ENCODE results near the gene SRCAP.

SRCAP gene

DNA sequence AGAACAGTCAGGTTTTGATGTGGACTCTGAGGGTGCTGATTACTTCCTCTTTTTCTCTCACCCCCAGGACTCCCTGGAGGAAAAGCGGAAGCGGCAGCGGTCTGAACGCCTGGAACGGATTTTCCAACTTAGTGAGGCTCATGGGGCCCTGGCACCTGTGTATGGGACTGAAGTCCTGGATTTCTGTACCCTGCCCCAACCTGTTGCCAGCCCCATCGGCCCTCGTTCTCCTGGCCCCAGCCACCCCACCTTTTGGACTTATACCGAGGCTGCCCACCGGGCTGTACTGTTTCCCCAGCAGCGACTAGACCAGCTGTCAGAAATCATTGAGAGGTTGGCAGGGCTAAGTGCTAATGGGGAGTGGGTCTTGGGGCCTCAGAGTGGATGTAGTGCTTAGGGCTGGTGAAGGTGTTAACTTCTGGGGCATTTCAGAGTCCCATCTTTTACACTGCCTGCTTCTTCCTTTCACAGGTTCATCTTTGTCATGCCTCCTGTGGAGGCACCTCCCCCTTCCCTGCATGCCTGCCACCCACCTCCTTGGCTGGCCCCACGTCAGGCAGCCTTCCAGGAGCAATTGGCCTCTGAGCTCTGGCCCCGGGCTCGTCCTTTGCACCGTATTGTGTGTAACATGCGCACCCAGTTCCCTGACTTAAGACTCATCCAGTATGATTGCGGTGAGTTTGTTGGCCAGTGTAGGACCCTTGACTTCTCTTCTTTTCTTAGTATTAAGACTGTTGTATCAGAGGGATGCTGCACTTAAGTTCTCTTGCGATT is 30.1 kb downstream of the SRCAP start:
- no peak for DNase-seq (ENCODE audit: low read depth in 2 of 2, low spot score in 1 of 2)

DNA sequence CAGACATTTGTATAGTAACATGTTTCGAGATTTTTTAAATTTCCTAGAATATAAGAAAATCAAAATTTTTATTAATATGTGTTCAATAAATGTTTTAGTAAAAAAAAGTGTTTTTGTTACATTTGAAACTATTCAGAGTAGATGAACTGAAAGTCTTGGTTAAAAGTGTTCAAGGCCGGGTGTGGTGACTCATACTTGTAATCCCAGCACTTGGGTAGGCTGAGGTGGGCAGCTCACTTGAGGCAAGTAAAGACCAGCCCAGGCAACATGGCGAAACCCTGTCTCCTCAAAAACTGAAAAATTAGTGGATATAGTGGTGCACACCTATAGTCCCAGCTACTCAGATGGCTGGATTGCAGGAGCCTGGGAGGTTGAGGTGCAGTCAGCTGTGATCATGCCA is 32.4 kb downstream of the SRCAP start:
- DNase-seq (ENCODE audit: low read depth in 2 of 2, low spot score in 1 of 2), result no peak

DNA sequence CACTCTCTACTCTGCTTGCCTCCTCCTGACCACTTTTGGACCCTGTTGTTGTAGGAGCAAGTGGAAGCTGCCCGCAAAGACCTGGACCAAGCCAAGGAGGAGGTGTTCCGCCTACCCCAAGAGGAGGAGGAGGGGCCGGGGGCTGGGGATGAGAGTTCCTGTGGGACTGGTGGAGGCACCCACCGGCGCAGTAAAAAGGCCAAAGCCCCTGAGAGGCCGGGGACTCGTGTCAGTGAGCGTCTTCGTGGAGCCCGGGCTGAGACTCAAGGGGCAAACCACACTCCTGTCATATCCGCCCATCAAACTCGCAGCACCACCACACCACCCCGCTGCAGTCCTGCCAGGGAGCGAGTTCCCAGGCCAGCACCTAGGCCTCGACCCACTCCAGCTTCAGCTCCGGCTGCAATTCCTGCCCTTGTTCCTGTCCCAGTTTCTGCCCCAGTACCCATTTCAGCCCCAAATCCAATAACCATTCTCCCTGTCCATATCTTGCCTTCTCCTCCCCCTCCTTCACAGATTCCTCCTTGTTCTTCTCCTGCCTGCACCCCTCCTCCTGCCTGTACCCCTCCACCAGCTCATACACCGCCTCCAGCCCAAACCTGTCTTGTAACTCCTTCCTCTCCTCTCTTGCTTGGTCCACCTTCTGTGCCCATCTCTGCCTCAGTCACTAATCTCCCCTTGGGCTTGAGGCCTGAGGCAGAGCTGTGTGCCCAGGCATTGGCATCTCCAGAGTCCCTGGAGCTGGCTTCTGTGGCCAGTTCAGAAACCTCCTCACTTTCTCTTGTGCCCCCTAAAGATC is 38.2 kb downstream of the SRCAP start:
- DNase-seq (ENCODE audit: low read depth in 2 of 2, low spot score in 1 of 2), result no peak

DNA sequence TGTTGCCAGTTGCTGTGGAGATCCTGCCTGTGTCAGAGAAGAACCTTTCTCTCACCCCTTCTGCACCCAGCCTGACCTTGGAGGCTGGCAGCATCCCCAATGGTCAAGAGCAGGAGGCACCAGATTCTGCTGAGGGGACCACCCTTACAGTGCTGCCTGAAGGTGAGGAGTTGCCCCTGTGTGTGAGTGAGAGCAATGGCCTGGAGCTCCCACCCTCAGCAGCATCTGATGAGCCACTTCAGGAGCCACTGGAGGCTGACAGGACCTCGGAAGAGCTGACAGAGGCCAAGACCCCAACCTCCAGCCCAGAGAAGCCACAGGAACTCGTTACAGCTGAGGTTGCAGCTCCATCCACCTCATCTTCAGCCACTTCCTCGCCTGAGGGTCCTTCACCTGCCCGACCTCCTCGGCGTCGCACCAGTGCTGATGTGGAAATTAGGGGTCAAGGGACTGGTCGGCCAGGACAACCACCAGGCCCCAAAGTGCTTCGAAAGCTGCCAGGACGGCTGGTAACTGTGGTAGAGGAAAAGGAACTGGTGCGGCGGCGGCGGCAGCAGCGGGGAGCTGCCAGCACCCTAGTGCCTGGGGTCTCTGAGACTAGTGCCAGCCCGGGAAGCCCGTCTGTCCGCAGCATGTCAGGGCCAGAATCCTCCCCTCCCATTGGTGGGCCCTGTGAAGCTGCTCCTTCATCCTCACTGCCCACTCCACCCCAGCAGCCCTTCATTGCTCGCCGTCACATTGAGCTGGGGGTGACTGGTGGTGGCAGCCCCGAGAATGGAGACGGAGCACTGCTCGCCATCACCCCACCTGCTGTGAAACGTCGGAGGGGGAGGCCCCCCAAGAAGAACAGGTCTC is 39.0 kb downstream of the SRCAP start:
- DNase-seq (ENCODE audit: low read depth in 2 of 2, low spot score in 1 of 2), result no peak

DNA sequence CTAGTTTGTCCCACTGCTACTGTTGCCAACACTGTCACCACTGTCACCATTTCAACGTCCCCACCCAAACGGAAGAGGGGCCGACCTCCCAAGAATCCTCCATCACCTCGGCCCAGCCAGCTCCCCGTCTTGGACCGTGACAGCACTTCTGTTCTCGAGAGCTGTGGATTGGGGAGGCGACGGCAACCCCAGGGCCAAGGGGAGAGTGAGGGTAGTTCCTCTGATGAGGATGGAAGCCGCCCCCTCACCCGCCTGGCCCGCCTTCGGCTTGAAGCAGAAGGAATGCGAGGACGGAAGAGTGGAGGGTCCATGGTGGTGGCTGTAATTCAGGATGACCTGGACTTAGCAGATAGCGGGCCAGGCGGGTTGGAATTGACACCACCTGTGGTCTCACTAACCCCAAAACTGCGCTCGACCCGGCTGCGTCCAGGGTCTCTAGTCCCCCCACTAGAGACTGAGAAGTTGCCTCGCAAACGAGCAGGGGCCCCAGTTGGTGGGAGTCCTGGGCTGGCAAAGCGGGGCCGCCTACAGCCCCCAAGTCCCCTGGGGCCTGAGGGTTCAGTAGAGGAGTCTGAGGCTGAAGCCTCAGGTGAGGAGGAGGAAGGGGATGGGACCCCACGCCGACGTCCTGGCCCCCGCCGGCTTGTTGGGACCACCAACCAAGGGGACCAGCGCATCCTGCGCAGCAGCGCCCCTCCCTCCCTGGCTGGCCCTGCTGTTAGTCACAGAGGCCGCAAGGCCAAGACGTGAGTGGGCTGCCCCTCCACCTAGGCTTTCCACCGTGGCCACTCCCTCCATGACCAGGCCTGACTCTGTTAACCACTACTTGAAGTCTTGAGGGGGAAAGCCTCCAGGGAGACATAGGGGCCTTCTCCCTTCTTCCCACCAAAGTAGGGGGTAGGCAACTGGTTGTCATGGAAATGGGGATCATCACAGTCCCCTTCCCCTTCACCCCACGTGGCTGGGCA is 40.3 kb downstream of the SRCAP start:
- no peak for DNase-seq (ENCODE audit: low read depth in 2 of 2, low spot score in 1 of 2)

DNA sequence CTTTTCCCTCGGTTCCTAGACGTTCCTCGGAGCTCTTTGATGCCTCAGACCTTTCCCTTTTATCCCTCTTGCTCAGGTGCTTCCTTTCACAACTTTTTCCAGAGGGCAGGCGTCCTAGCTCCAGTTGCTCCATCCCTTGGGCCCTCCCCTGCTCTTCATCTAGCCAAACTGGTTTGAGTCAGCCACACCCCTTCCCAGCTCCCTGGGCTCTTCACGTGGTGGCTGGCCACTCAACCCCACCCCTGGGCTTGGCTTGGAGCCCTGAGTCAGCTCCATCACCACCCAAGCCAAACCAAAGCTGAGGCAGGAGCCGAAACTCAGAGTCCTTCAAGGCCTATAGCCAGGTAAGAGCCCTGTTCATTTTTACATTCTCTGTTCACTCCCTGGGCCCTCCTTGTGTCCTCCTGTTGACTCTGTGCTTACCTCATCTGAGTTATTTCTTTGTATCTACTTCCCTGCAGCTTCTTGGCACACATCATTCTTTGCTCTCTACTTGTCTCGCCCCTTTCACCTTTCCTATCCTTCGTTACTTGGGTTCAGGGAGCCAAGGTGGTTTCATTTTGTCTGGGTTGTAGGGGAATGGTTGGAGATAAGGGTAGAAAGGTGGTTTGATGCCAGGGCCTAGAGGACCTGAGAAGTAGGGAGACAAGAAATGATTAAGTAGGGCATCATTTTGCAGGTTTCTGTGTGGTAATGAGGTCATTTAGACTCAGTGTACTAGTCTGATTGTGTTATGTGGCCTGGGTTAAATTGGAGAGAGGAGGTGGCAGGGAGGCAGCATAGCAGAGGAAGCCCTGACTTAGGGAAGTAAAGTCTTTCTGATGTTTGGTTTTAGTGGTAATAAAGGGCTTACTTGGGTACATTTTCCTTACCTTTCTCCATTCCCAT is 41.6 kb downstream of the SRCAP start:
- no peak for DNase-seq (ENCODE audit: low read depth in 2 of 2, low spot score in 1 of 2)

DNA sequence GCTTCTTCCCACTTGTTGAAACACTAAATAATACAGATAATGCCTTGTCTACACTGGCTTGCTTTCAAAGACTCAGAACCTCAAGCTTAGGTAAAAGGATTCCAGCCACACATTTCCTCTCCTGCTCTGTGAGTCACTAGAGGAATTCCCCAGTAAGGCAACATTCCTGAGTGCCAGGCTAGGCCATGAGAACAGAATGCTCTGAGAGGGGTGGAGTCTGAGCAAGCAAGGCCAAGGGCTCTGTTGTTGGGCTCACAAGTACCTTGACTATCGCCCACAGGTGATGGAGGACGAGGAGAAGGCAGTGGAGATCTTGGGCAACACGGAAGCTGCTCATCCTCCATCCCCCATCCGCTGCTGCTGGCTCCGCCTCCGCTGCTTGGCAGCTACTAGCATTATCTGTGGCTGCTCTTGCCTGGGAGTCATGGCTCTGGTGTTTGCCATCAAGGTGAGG is 42.5 kb downstream of the SRCAP start:
- no peak for DNase-seq (ENCODE audit: low read depth in 2 of 2, low spot score in 1 of 2)

DNA sequence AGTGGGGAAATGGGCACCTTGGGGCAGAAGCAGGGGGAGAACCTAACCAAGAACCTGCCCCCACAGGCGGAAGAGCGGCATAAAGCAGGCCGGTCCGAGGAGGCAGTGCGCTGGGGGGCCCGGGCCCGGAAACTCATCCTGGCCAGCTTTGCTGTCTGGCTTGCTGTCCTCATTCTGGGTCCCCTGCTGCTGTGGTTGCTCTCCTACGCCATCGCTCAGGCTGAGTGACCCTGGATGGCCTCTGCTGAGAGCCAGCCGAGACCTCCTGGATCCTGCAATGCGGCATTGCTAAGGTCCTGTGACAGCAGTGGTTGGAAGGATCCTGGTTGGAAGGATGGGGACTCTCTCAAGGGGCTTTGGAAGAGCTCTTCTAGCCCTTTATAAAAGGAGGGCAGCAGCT is 44.7 kb downstream of the SRCAP start:
- DNase-seq (ENCODE audit: low read depth in 2 of 2, low spot score in 1 of 2), result no peak

DNA sequence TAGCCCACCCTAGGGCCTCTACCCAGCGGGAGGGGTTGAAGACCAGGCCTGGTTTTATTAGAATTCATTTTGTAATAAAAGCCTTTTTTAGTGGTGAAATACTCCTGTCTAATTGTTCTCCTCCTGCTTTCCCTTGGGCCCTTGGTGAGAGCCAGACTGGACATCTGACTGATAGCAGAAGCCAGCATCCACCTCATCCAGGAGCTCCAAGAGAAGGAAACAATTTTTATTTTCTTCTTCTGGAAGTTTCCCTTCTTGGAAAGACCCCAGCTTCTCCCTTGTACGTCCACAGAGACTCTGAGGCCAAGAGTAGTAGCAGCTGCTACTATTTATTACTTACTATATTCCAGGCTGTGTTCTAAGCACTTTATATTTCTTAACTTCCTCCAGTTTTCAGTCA is 45.2 kb downstream of the SRCAP start:
- no peak for DNase-seq (ENCODE audit: low read depth in 2 of 2, low spot score in 1 of 2)

DNA sequence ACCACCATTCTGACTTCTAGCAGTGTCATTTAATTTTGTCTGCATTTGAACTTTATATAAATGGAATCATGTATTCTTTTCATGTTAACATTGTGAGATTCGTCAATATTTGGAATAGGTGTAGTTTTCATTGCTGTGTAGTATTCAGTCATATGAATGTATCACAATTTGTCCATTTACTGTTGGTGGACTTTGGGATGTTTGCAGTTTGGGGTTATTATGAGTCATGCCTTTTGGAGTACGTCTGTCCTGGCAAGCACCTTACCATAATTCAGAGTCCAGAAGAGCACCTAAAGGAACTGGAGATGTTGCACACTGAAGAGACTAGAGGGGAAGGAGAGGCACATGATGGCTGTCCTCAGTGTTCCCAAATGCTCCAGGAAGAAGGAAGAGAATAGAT is 46.1 kb downstream of the SRCAP start:
- DNase-seq (ENCODE audit: low read depth in 2 of 2, low spot score in 1 of 2), result no peak

DNA sequence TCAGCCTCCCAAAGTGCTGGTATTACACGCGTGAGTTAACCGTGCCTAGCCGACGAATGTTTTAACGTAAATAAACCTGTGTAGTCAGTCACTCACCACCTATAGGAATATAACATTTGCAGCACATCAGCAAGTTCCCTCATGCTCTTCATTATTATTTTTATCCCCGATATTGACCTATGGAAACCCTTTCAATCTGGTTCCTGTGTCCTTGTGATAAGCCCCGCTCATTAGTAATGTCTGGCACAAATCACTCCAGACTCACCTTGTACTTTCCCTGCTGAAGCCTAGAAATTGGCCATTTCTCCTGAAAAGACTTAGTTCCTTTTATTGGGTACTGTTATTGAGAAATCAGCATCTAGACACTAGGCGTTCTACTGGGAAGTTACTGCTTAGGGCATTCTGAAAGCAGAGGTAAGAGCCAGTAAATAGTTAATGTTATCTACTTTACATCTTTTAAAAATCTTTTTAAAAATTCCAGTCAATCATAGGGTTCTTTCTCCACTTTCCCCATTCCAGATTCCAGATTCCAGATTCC is 47.7 kb downstream of the SRCAP start:
- DNase-seq (ENCODE audit: low read depth in 2 of 2, low spot score in 1 of 2), result no peak

DNA sequence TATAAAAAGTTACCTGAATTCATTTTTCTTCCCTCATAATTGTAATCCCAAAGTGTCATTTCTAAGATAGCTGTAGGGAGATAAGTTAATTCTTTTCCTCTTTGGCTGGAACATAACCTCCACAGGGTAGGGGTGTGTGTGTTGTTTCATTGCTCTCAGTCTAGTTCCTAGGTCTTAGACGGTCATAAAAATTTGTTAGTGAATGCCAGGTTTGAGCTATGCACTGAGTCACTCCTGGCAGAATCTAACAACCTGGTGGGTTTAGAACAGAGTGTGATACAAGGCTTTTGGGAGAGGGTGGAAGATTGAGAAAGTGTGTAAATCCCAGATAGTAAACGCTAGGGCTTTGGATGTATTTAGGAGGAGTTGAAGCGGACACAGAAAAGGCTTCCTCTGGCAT is 48.4 kb downstream of the SRCAP start:
- no peak for DNase-seq (ENCODE audit: low read depth in 2 of 2, low spot score in 1 of 2)

DNA sequence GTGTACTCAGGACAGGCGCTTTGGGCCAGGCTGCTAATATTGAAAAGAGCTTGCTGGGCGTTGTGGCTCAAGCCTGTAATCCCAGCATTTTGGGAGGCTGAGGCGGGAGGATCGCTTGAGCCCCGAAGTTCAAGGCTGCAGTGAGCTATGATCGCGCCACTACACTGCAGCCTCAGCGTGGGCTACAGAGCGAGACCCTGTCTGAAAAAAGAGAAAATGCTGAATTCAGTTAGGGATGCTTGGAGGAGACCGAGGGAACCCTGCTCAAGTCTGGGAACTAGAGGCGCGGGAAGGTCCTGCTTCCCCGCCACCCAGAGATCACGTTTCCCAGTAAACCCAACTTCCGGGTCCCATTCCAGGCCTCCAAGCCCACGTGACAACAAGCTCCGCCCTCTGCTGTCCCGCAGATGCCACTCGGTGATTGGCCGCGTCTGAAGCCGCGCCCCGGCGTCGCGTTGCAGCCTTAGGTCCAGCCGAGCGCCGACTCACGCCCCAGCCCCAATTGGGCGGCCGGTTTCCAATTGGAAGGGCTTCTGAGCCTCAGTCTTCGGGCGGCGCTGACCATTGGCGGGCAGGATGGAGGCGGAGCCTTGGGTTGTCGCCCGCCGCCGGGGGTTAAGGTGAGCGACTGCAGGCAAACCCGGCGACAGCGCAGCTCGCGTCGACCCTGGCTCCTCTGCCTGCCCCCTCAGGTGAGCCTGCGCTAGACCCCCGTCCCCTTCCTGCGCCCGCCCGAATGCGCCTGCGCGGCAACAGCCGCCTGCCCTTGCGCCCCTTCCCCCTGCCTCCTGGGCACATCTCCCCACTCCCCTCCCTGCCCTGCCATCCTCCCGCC is 49.0 kb downstream of the SRCAP start, which contains the start of gene PHKG2:
Gene PHKG2, plus strand, starts transcription at position 627 of the 835 bp plus-strand sequence. CDS start 396 bp downstream, outside the sequence.
- DNase-seq (ENCODE audit: low read depth in 2 of 2, low spot score in 1 of 2), result peak; percentile 89 to 90

DNA sequence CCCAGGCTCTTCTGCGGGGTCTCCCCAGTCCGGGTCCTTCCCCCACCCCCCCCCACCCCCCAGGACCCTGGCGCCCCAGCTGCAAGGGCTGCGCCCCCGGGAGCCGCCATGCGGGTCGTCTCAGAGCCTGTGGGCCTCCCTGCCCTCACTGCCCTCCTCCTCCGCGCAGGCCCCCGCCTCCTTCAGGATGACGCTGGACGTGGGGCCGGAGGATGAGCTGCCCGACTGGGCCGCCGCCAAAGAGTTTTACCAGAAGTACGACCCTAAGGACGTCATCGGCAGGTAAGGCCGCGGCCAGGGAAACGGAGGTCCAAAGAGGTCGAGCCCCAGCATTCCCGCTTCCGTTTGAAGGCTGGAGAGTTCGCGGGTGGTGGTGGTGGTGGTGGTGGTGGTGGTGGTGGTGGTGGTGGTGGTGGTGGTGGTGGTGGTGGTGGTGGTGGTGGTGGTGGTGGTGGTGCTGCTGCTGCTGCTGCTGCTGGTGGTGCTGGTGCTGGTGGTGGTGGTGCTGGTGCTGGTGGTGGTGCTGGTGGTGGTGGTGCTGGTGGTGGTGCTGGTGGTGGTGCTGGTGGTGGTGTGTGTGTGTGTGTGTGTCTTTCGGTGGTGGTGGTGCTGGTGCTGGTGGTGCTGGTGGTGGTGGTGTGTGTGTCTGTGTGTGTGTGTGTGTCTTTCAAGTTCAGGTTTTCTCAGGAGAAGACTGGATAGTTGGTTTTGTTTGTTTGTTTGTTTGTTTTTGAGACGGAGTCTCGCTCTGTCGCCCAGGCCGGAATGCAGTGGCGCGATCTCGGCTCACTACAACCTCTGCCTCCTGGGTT is 49.9 kb downstream of the SRCAP start:
- DNase-seq (ENCODE audit: low read depth in 2 of 2, low spot score in 1 of 2), result no peak

DNA sequence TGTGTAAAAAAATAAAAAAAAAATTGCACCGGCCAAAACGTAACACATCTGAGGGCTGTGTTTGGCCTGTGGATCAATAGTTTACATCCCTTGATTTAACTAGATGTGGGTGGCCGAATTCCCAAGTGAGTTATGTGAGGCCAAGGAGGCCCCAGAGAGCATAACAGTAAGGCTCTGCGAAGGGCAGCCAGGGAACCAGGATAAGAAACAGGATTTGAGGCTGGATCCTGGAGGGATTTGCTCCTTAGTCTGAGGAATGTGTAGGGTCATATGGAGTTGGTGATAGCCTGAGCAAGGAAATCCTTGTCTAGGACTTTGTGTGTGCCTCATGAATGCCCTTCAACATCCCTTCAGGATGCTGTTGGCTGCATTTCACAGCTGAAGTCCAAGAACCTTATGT is 51.2 kb downstream of the SRCAP start:
- DNase-seq (ENCODE audit: low read depth in 2 of 2, low spot score in 1 of 2), result no peak

DNA sequence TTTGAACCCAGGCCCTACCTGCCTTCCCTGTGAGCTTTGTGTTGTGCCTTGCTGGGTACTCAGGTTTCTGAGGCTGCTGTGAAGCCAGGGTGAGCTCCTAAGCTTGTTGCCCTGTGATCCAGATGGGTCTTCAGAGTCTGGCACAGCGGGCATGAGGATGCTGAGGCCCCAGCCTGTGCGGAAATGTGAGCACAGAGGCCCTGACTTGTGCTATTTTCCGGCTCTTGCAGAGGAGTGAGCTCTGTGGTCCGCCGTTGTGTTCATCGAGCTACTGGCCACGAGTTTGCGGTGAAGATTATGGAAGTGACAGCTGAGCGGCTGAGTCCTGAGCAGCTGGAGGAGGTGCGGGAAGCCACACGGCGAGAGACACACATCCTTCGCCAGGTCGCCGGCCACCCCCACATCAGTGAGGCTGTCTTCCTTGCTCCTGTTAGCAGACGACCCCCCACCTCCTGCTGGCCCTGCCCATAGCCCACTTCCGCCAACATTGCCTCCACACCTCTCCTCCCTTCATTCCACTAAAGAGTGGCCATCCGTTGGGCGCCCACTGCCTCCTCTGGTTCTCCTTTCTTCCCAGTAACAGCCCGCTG is 52.0 kb downstream of the SRCAP start:
- no peak for DNase-seq (ENCODE audit: low read depth in 2 of 2, low spot score in 1 of 2)

DNA sequence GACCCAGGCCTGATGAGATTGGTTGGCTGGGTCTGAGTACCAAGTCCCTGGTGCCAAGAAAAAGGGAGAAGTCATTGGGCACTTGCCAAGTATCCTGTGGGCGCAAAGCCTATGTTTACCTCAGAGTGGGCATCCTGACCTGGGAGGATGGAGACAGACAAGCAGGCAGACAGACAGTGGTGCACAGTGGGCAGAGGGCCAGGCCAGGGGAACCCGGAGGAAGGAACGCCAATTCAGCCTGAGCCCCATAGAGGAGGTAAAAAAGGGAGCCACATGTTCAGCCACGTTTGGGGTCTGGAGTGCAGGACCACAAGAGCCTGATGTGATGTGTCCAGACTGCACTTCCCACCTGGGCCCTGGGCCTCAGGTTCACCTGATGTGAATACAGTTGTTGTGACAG is 54.6 kb downstream of the SRCAP start:
- no peak for DNase-seq (ENCODE audit: low read depth in 2 of 2, low spot score in 1 of 2)
